HepG2 (cell line): ENCODE measurements around the gene SATB1. TPM values are rescaled to one million over a fixed set of nuclear protein-coding genes. Genes with fewer than 3 reads are reported as not detected.

Experiments
- ATAC-seq: fragments of 200-7000 bp; cut with Tn5 transposase; 3 replicates; pipeline ENCODE4 v1.9.1; 2020; ENCODE audit warnings: mild to moderate bottlenecking, moderate library complexity
- BruUV-seq: library from RNA; stranded (reverse); fragments of 400-500 nt; replicated peaks from 2 replicates; lab custom pipeline; 2021; lab: Mats Ljungman, UMichigan
- CTCF ChIA-PET: fragments of 300-600 bp; formaldehyde crosslinking; extraction: SDS; loops from one replicate; lab custom pipeline; 2021; ENCODE audit warnings: low total read pairs, inconsistent platforms, low intra/inter-chr PET ratio; lab: Yijun Ruan, JAX
- POLR2A ChIA-PET: fragments of 350-600 bp; sonication (Branson Sonifier 250); formaldehyde crosslinking; loops from one replicate; lab custom pipeline; 2020; ENCODE audit warnings: antibody characterized with exemption, inconsistent platforms; lab: Yijun Ruan, JAX
- DNase-seq: peaks from one replicate; pipeline ENCODE4 v3.0.0-alpha.2; 2015; ENCODE audit warnings: low spot score
- FAIRE-seq: peaks from 3 replicates; lab custom pipeline; 2011; peaks lifted over from hg19 to GRCh38; lab: Jason Lieb, UNC
- H2AFZ ChIP-seq: one replicate; pipeline ENCODE4 v1.6.1; 2011; ENCODE audit warnings: low read length, inconsistent platforms
- H3K27ac ChIP-seq: fragments of 300-600 bp; 3 replicates; pipeline ENCODE4 v1.8.0; 2011; ENCODE audit warnings: mixed run types, mild to moderate bottlenecking, mixed read lengths, low read length, inconsistent platforms; ENCODE audit not compliant: insufficient read depth; ENCODE audit errors: extremely low read length
- H3K27me3 ChIP-seq, 2 experiments: fragments of 200-600 bp in 1 of 2; 2 replicates in 1 of 2; 3 replicates in 1 of 2; pipeline versions ENCODE4 v1.6.0 to v1.8.0; 2011; ENCODE audit warnings: low read length in 2 of 2, mild to moderate bottlenecking in 2 of 2, moderate library complexity in 2 of 2, inconsistent platforms in 1 of 2; ENCODE audit not compliant: insufficient read depth in 2 of 2, control insufficient read depth in 1 of 2
- H3K36me3 ChIP-seq, 2 experiments: fragments of 200-600 bp in 1 of 2; replicated peaks in 1 of 2; 2 replicates in 1 of 2; 3 replicates in 1 of 2; pipeline versions ENCODE4 v1.5.1 to v1.8.0; 2011; ENCODE audit warnings: low read length in 2 of 2, inconsistent platforms in 1 of 2; ENCODE audit not compliant: insufficient read depth in 2 of 2, control insufficient read depth in 1 of 2
- H3K4me1 ChIP-seq: 2 replicates; pipeline ENCODE4 v1.5.1; 2012; ENCODE audit warnings: low read length, inconsistent platforms; ENCODE audit not compliant: insufficient read depth
- H3K4me2 ChIP-seq: 2 replicates; pipeline ENCODE4 v1.6.0; 2011; ENCODE audit warnings: low read depth, low read length, inconsistent platforms
- H3K4me3 ChIP-seq, 3 experiments: fragments of 200-600 bp in 1 of 3; sonication (generic), shearing (Covaris generic) in 1 of 3; replicated peaks in 1 of 3; 2 replicates each; pipeline ENCODE4 v1.5.1; 2011 to 2016; ENCODE audit warnings: low read length in 3 of 3, inconsistent platforms in 2 of 3, low read depth in 2 of 3, mild to moderate bottlenecking in 2 of 3, control low read depth in 1 of 3, mixed read lengths in 1 of 3; ENCODE audit not compliant: insufficient read depth in 1 of 3
- H3K79me2 ChIP-seq: one replicate; pipeline ENCODE4 v1.6.1; 2011; ENCODE audit warnings: low read length, inconsistent platforms; ENCODE audit not compliant: insufficient read depth
- H3K9ac ChIP-seq: 2 replicates; pipeline ENCODE4 v1.6.0; 2011; ENCODE audit warnings: mild to moderate bottlenecking, low read depth, low read length, inconsistent platforms; ENCODE audit not compliant: insufficient read depth
- H3K9me3 ChIP-seq: 2 replicates; pipeline ENCODE4 v1.5.1; 2012; ENCODE audit warnings: mild to moderate bottlenecking, low read length
- H4K20me1 ChIP-seq: 2 replicates; pipeline ENCODE4 v1.6.0; 2011; ENCODE audit warnings: inconsistent platforms, mild to moderate bottlenecking, low read length, moderate library complexity; ENCODE audit not compliant: insufficient read depth
- FOXJ3 ChIP-seq: sonication (generic); formaldehyde crosslinking; IDR thresholded peaks from 2 replicates; pipeline ENCODE4 v1.4.0; 2020; ENCODE audit warnings: missing genetic modification reagents, mild to moderate bottlenecking, borderline replicate concordance
- NR2F6 ChIP-seq, 2 experiments: IDR thresholded peaks; 2 replicates each; pipeline ENCODE4 v1.6.1; 2016; ENCODE audit warnings: antibody characterized with exemption in 1 of 2, mild to moderate bottlenecking in 1 of 2
- PLRG1 ChIP-seq: fragments of 450-650 bp; conservative IDR thresholded peaks from 2 replicates; pipeline ENCODE4 v1.6.1; 2016
- POLR2G ChIP-seq: fragments of 200-400 bp; formaldehyde crosslinking; IDR thresholded peaks from 2 replicates; pipeline ENCODE4 v1.6.1; 2018; ENCODE audit warnings: mild to moderate bottlenecking, low read depth, low read length, moderate library complexity
- SALL1 ChIP-seq: sonication (generic); formaldehyde crosslinking; IDR thresholded peaks from 2 replicates; pipeline ENCODE4 v1.8.0; 2022; ENCODE audit warnings: mild to moderate bottlenecking, missing genetic modification reagents
- SOX5 ChIP-seq: IDR thresholded peaks from 2 replicates; pipeline ENCODE4 v1.6.1; 2016; ENCODE audit warnings: borderline replicate concordance
- SYNCRIP ChIP-seq: fragments of 200-400 bp; formaldehyde crosslinking; IDR thresholded peaks from 2 replicates; pipeline ENCODE4 v1.6.1; 2018; ENCODE audit warnings: mild to moderate bottlenecking, low read depth, low read length; ENCODE audit not compliant: insufficient read depth
- TAF15 ChIP-seq: fragments of 200-400 bp; formaldehyde crosslinking; IDR thresholded peaks from one replicate; pipeline ENCODE4 v1.6.1; 2018; ENCODE audit warnings: mild to moderate bottlenecking, low read depth, low read length; ENCODE audit not compliant: poor library complexity, severe bottlenecking
- TBP ChIP-seq: sonication (generic); formaldehyde crosslinking; IDR thresholded peaks from 2 replicates; pipeline ENCODE4 v1.5.0; 2020; ENCODE audit warnings: missing genetic modification reagents
- ZNF138 ChIP-seq: sonication (generic); formaldehyde crosslinking; IDR thresholded peaks from 2 replicates; pipeline ENCODE4 v1.5.0; 2020; ENCODE audit warnings: mild to moderate bottlenecking, low read depth, missing genetic modification reagents
- ZNF230 ChIP-seq: sonication (generic); formaldehyde crosslinking; IDR thresholded peaks from 2 replicates; pipeline ENCODE4 v1.4.0; 2020; ENCODE audit warnings: mild to moderate bottlenecking, missing genetic modification reagents
- ZNF335 ChIP-seq: sonication (generic); formaldehyde crosslinking; IDR thresholded peaks from 2 replicates; pipeline ENCODE4 v1.4.0; 2020; ENCODE audit warnings: missing genetic modification reagents
- ZNF431 ChIP-seq: sonication (generic); formaldehyde crosslinking; IDR thresholded peaks from 2 replicates; pipeline ENCODE4 v1.9.0; 2022; ENCODE audit warnings: missing genetic modification reagents, low read depth, mild to moderate bottlenecking, borderline replicate concordance
- ZNF546 ChIP-seq: sonication (generic); formaldehyde crosslinking; conservative IDR thresholded peaks from 2 replicates; pipeline ENCODE4 v1.8.1; 2023; ENCODE audit warnings: mild to moderate bottlenecking, missing genetic modification reagents
- ZNF550 ChIP-seq: sonication (generic); formaldehyde crosslinking; IDR thresholded peaks from 2 replicates; pipeline ENCODE4 v1.4.0; 2020; ENCODE audit warnings: mild to moderate bottlenecking, missing genetic modification reagents, borderline replicate concordance
- ZNF563 ChIP-seq: sonication (generic); formaldehyde crosslinking; IDR thresholded peaks from 2 replicates; pipeline ENCODE4 v1.8.0; 2022; ENCODE audit warnings: mild to moderate bottlenecking, moderate library complexity, missing genetic modification reagents
- ZNF570 ChIP-seq: sonication (generic); formaldehyde crosslinking; IDR thresholded peaks from 2 replicates; pipeline ENCODE4 v1.4.0; 2020; ENCODE audit warnings: mild to moderate bottlenecking, missing genetic modification reagents, borderline replicate concordance
- ZNF670 ChIP-seq: sonication (generic); formaldehyde crosslinking; IDR thresholded peaks from 2 replicates; pipeline ENCODE4 v1.8.0; 2022; ENCODE audit warnings: mild to moderate bottlenecking, missing genetic modification reagents, borderline replicate concordance
- WGBS: methylation state at CpG from one replicate; pipeline ENCODE4 v1.1.6; 2017; ENCODE audit warnings: low lambda C conversion rate; 5-methylcytosine and 5-hydroxymethylcytosine counted together
- in situ Hi-C: cut with HindIII; loops from 2 replicates; pipeline ENCODE4 v1.10.0; 2017; ENCODE audit warnings: low pct_unique_long_range_greater_than_20kb; ENCODE audit not compliant: extremely low pct_ligation_motif_present
- intact Hi-C: fragments of 100-400 bp; cut with micrococcal nuclease; formaldehyde crosslinking; loops from one replicate; pipeline ENCODE4 v1.10.0; 2022; ENCODE audit not compliant: unreplicated experiment
- polyA plus RNA-seq, 8 experiments: library from polyadenylated mRNA; depleted of rRNA in 3 of 8; stranded (reverse) in 7 of 8; unstranded in 1 of 8; fragments of >200 nt; fragmentation: Illumina TruSeq in 4 of 8; extraction: Trizol in 4 of 8; gene quantifications; 2 replicates each; pipeline versions ENCODE4 v1.2.1 to v1.2.3, GENCODE V29; 2011 to 2016; ENCODE audit warnings: low read depth in 4 of 8, missing spikeins in 1 of 8, mixed read lengths in 1 of 8; ENCODE audit not compliant: insufficient read depth in 1 of 8
- total RNA-seq, 5 experiments: library from RNA; depleted of rRNA; stranded (reverse); fragments of >200 nt; fragmentation: Illumina TruSeq; extraction: Trizol; gene quantifications; 2 replicates each; pipeline ENCODE4 v1.2.3, GENCODE V29; 2016; ENCODE audit warnings: low read depth in 1 of 5
- TF ChIP-seq, protein P1 (sequence below): sonication (generic); formaldehyde crosslinking; IDR thresholded peaks from 2 replicates; pipeline ENCODE4 v1.9.0; 2021; ENCODE audit warnings: missing genetic modification reagents, mild to moderate bottlenecking, borderline replicate concordance
- TF ChIP-seq, protein P2 (sequence below): sonication (generic); formaldehyde crosslinking; IDR thresholded peaks from 2 replicates; pipeline ENCODE4 v1.8.0; 2022; ENCODE audit warnings: mild to moderate bottlenecking, missing genetic modification reagents

Gene SATB1
- total and polyA plus RNA-seq, 2 of the 13 experiments (the other 11 are each of a cell fraction or from before 2014, with no cell fraction given), result 0.03 TPM; not detected in 1

DNA sequence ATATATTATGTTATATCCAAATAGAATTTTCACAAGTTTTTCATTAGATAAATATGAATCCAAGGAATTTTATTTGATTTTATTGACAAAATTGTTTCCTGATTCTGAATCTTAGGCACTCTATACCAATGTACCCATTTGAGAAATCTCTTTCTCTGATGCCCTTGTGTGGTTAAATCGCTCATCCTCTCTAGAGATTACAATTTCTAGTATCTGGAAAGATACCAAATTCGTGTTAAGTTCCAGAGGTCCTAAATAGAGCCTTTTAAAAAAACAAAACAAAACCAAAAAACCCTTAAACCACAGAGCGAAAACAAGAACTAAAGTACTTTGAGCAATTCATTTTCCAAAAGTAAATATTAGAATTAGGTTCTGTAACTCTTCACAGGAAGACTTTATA is 20.0 kb downstream of the SATB1 start:
- no peaks in the 10 kb centered on the region for H3K4me1 ChIP-seq
- FAIRE-seq, result no peak
- ATAC-seq, result no peak

DNA sequence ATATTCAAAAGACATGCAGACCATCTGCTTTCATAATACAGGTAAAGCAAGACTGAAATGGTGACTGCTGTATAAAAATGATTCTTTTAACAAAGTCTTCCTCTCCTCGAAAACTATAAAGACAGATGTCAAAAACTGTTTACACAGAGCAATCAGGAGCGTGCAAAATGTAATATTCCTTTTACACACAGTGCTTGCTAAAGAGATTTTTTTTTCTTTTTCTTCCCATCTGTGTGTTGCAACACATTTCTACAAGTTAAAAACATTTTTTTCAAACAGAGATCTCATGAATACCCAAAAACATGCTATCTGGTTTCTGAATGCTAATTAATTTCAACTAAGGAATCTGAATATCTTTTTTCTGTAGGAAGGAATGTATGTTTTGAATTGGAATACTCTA is 22.1 kb downstream of the SATB1 start:
- no TSS peak for BruUV-seq
- 7% methylated on average over 2 of the region's 2 CpGs for WGBS
- ChIA-PET CTCF (no interaction called here), POLR2A (no interaction called here)
- Histone ChIP-seq H2AFZ (no peak overlapping the region), H3K9ac (no peak overlapping the region), H3K4me2 (no peak overlapping the region), H3K27ac (no peak overlapping the region), H3K79me2 (no peaks in the 10 kb centered on the region), H3K9me3 (no peaks in the 10 kb centered on the region), H4K20me1 (no peaks in the 10 kb centered on the region), H3K4me1 (no peaks in the 10 kb centered on the region), H3K27me3 (no peaks in the 10 kb centered on the region), H3K4me3 (no peak overlapping the region), H3K36me3 (no peaks in the 10 kb centered on the region)
- ATAC-seq (no peak), DNase-seq (no peak), FAIRE-seq (no peak)
- intact Hi-C loops (no loop called here), in situ Hi-C loops (no loop called here)
- no peak for TF ChIP-seq ZNF550
- TF ChIP-seq NR2F6 (IDR thresholded peaks at IDR 0.05), result no peak
- no peak for TF ChIP-seq NR2F6 (CRISPR knock-in tag; IDR thresholded peaks at IDR 0.05)
- no peak for TF ChIP-seq SOX5 (CRISPR knock-in tag)
- no peak for TF ChIP-seq SYNCRIP
- no peak for TF ChIP-seq ZNF138 (CRISPR knock-in tag)
- TF ChIP-seq ZNF563 (CRISPR knock-in tag), result no peak
- no peak for TF ChIP-seq TAF15
- TF ChIP-seq PLRG1, result no peak
- no peak for TF ChIP-seq POLR2G
- TF ChIP-seq, protein P1, sequence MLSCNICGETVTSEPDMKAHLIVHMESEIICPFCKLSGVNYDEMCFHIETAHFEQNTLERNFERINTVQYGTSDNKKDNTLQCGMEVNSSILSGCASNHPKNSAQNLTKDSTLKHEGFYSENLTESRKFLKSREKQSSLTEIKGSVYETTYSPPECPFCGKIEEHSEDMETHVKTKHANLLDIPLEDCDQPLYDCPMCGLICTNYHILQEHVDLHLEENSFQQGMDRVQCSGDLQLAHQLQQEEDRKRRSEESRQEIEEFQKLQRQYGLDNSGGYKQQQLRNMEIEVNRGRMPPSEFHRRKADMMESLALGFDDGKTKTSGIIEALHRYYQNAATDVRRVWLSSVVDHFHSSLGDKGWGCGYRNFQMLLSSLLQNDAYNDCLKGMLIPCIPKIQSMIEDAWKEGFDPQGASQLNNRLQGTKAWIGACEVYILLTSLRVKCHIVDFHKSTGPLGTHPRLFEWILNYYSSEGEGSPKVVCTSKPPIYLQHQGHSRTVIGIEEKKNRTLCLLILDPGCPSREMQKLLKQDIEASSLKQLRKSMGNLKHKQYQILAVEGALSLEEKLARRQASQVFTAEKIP (CRISPR knock-in tag), result no peak
- TF ChIP-seq ZNF546 (CRISPR knock-in tag), result no peak
- no peak for TF ChIP-seq ZNF670 (CRISPR knock-in tag)
- TF ChIP-seq ZNF335 (CRISPR knock-in tag), result no peak
- no peak for TF ChIP-seq ZNF230

More for the DNA sequence above, 20.0 kb downstream of the SATB1 start:
- H3K4me3 ChIP-seq, result no peak overlapping the region
- intact Hi-C loops, result no loop called here
- H3K79me2 ChIP-seq, result no peaks in the 10 kb centered on the region
- in situ Hi-C loops, result no loop called here
- no peaks in the 10 kb centered on the region for H3K36me3 ChIP-seq
- H4K20me1 ChIP-seq, result no peaks in the 10 kb centered on the region
- ChIA-PET POLR2A (no interaction called here), CTCF (no interaction called here)
- BruUV-seq, result no TSS peak
- under 1% methylated on average over 3 of the region's 3 CpGs for WGBS
- DNase-seq, result no peak
- TF ChIP-seq ZNF431 (CRISPR knock-in tag) (no peak), SALL1 (CRISPR knock-in tag) (no peak), TBP (CRISPR knock-in tag) (no peak), FOXJ3 (CRISPR knock-in tag) (no peak), ZNF570 (CRISPR knock-in tag) (no peak), ZNF670 (CRISPR knock-in tag) (no peak)
- TF ChIP-seq, protein P2, sequence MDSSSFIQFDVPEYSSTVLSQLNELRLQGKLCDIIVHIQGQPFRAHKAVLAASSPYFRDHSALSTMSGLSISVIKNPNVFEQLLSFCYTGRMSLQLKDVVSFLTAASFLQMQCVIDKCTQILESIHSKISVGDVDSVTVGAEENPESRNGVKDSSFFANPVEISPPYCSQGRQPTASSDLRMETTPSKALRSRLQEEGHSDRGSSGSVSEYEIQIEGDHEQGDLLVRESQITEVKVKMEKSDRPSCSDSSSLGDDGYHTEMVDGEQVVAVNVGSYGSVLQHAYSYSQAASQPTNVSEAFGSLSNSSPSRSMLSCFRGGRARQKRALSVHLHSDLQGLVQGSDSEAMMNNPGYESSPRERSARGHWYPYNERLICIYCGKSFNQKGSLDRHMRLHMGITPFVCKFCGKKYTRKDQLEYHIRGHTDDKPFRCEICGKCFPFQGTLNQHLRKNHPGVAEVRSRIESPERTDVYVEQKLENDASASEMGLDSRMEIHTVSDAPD (CRISPR knock-in tag), result no peak
- no peak overlapping the region for H3K9ac ChIP-seq
- no peak overlapping the region for H3K4me2 ChIP-seq
- H3K27me3 ChIP-seq, result no peaks in the 10 kb centered on the region
- no peak overlapping the region for H3K27ac ChIP-seq
- no peaks in the 10 kb centered on the region for H3K9me3 ChIP-seq
- H2AFZ ChIP-seq, result no peak overlapping the region
